SK-N-SH (cell line): ENCODE measurements around the gene FLAD1.

ENCODE experiments used
- POLR2AphosphoS5 ChIP-seq: IDR thresholded peaks from 2 replicates; pipeline ENCODE4 v1.6.1; 2012; ENCODE audit warnings: low read depth, low read length
- TAF1 ChIP-seq: IDR thresholded peaks from 2 replicates; pipeline ENCODE4 v1.6.1; 2012; ENCODE audit warnings: low read depth, mild to moderate bottlenecking, low read length, moderate library complexity, borderline replicate concordance
- TF ChIP-seq, protein P1 (sequence below): fragments of 200-600 bp; sonication (generic); IDR thresholded peaks from 2 replicates; pipeline ENCODE4 v1.6.1; 2017; ENCODE audit warnings: antibody characterized with exemption, mild to moderate bottlenecking, moderate library complexity

DNA sequence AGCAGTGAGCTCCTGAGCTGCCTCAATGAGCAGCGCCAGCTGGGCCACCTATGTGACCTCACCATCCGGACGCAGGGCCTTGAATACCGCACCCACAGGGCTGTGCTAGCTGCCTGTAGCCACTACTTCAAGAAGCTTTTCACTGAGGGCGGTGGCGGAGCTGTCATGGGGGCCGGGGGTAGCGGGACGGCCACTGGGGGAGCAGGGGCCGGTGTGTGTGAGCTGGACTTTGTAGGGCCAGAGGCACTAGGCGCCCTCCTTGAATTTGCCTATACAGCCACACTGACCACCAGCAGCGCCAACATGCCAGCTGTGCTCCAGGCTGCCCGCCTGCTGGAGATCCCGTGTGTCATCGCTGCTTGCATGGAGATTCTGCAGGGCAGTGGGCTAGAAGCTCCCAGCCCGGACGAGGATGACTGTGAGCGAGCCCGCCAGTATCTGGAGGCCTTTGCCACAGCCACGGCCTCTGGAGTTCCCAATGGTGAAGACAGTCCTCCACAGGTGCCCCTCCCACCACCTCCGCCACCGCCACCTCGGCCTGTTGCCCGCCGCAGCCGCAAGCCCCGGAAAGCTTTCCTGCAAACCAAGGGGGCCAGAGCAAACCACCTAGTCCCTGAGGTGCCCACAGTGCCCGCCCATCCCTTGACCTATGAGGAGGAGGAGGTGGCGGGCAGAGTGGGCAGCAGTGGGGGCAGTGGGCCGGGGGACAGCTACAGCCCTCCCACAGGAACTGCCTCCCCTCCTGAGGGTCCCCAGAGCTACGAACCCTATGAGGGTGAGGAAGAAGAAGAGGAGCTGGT lies 31.8 kb downstream of the FLAD1 start:
- TF ChIP-seq TAF1 (no peak), POLR2AphosphoS5 (no peak)
- TF ChIP-seq, protein P1, sequence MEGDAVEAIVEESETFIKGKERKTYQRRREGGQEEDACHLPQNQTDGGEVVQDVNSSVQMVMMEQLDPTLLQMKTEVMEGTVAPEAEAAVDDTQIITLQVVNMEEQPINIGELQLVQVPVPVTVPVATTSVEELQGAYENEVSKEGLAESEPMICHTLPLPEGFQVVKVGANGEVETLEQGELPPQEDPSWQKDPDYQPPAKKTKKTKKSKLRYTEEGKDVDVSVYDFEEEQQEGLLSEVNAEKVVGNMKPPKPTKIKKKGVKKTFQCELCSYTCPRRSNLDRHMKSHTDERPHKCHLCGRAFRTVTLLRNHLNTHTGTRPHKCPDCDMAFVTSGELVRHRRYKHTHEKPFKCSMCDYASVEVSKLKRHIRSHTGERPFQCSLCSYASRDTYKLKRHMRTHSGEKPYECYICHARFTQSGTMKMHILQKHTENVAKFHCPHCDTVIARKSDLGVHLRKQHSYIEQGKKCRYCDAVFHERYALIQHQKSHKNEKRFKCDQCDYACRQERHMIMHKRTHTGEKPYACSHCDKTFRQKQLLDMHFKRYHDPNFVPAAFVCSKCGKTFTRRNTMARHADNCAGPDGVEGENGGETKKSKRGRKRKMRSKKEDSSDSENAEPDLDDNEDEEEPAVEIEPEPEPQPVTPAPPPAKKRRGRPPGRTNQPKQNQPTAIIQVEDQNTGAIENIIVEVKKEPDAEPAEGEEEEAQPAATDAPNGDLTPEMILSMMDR: no peak
